Measurements from ENCODE around the gene INSYN2A.

Gene INSYN2A

DNA sequence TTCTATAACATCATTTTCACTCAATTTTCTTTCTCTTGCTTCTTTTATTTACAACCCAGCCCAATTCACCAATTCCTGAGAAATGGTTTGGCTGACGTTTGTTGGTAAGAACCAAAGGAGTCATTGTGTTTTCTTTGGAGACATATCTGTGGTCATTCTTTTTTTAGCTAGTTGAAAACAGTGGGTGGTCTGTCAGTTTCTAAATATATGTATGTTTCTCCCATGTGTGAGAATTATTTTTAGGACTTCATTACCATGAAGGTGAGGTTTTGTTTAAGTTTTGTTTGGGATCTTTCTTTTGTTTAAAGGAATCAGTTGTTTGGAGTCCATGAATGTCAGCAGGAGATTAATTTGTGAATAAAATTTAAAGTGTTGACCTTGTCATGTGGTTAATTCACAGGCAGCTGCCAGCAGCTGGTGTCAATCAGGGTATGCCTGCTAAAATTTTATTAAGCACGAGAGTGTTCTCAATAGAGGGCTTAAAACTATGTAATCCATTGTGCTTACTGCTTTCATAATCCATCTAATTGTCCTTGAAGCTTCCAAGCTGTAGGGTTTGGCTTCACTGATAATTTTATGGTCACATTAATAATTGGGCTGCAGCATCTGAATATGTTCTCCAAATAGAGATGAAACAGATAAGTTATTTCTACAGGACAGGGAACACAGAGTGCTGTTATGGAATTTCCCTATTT, 38.7 kb downstream of the INSYN2A start:
- TF ChIP-seq, protein P1, sequence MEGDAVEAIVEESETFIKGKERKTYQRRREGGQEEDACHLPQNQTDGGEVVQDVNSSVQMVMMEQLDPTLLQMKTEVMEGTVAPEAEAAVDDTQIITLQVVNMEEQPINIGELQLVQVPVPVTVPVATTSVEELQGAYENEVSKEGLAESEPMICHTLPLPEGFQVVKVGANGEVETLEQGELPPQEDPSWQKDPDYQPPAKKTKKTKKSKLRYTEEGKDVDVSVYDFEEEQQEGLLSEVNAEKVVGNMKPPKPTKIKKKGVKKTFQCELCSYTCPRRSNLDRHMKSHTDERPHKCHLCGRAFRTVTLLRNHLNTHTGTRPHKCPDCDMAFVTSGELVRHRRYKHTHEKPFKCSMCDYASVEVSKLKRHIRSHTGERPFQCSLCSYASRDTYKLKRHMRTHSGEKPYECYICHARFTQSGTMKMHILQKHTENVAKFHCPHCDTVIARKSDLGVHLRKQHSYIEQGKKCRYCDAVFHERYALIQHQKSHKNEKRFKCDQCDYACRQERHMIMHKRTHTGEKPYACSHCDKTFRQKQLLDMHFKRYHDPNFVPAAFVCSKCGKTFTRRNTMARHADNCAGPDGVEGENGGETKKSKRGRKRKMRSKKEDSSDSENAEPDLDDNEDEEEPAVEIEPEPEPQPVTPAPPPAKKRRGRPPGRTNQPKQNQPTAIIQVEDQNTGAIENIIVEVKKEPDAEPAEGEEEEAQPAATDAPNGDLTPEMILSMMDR (IDR thresholded peaks at IDR 0.05; ENCODE audit: insufficient read depth, low read depth, low read length, missing control alignments) = no peak
- no peak overlapping the region for H3K4me3 ChIP-seq (ENCODE audit: low read length)
- DNase-seq (ENCODE audit: low read depth) = no peak

DNA sequence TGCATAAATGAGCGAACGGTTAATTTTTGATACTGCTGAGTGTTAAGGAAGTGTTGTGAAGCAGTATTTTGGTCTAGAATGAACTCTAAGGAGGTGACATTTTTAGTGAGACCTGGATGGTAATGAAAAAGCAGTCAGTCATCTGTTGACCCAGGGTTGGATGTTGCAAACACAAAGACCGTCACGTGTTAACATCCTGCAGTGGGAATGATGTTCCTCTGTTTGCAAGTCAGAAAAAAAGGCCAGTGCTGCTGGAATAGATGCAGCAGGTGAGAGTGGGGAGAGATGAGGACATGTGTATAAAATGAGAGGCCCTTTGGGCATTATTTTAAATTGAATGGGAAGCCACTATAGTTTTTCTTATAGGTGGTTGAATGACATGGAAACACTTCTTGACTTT, 39.3 kb downstream of the INSYN2A start:
- H3K4me3 ChIP-seq (ENCODE audit: low read length) = no peak overlapping the region
- no peak for DNase-seq (ENCODE audit: low read depth)
- TF ChIP-seq, protein P1 (IDR thresholded peaks at IDR 0.05; ENCODE audit: insufficient read depth, low read depth, low read length, missing control alignments) = no peak

DNA sequence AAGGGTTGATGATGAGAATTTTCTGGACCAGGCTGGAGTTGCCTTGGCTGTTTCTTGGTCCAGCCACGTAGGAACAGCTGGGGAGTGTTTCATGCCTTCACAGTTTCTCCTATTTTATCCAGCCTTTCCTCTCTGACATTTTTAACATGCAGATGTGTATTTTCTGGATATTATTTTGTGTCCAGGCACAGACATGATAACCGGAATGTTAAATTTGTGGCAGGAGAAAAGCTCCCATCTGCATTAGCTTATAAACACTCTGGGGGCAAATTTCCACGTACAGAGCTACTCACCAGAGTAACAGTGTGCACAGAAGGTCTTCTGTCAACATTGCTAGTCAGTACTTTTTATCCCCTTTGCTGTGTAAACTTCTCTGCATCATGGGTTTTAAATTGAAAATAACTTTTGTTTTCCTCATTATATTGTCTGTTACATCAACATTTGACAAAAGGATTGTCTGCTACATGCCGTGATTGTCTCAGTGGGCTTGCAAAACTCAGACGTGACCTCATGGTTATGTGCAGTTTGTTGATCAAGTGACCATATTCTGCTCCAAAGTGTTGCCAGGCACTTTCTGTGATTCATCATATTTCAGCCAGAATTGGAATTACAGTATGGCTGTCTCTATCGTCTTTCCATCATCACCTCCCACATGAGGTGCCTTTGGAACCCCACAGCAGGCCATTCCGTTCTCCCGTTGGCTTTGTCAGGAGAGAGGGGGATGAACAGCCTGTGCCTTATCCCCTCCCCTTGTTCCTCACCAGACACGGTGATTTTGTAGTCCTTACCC, 41.4 kb downstream of the INSYN2A start:
- TF ChIP-seq, protein P1 (IDR thresholded peaks at IDR 0.05; ENCODE audit: insufficient read depth, low read depth, low read length, missing control alignments) = no peak
- no peak overlapping the region for H3K4me3 ChIP-seq (ENCODE audit: low read length)
- DNase-seq (ENCODE audit: low read depth) = no peak

DNA sequence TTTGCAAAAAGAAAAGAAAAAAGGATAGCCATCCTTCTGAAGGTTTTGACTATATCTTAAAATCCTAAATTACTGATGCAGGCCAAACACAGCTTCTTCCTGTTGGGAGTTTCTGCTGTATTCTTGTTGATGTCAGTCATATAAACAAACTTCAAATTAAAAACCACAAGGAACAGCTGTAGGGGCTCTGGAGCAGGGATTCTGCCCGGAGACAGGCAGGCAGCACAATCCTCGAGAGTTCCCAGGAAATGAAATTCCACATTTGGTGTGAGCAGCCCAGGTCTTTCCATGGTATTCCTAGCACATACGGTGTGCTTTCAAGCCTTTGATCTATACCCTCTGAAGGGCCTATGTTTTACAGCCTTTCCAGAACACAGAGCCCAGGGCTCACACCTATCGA, 43.2 kb downstream of the INSYN2A start:
- TF ChIP-seq, protein P1 (IDR thresholded peaks at IDR 0.05; ENCODE audit: insufficient read depth, low read depth, low read length, missing control alignments) = no peak
- DNase-seq (ENCODE audit: low read depth) = no peak

DNA sequence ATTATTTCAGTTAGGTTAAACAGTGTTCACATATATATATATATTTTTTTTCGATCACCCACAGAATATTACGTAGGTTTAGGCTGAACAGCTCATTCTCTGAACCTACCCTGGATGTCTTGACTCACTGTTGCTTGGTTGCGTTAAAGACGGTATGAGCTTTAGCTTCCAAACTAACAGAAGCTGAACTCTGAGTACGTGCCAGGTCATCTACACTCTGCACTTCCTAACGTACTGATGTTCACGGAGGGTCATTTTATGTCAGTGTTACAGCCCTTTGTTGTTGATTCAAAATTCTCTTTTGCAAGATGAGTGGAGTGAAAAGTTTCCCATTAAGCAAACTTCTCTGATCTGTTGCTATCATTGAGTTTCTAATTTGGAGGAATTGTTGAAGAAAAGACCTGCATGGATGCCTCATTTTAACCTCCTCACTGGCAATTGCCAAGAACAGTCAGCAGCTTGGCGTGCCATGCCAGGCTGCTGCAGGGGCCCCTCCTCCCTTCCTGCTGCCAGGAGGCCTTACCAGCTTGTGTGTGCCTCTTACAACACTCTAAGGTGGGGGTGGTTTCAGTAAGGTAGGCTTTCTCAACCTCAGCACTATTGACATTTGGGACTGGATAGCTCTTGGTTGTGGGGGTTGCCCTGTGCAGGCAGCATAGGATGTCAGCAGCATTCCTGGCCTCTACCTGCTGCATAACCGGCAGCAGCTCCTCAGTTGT, 44.3 kb downstream of the INSYN2A start:
- H3K4me3 ChIP-seq (ENCODE audit: low read length) = no peak overlapping the region
- peak; percentile 76 for DNase-seq (ENCODE audit: low read depth)
- TF ChIP-seq, protein P1 (IDR thresholded peaks at IDR 0.05; ENCODE audit: insufficient read depth, low read depth, low read length, missing control alignments) = no peak

More for the DNA sequence above, 43.2 kb downstream of the INSYN2A start:
- H3K4me3 ChIP-seq (ENCODE audit: low read length) = no peak overlapping the region

DNA sequence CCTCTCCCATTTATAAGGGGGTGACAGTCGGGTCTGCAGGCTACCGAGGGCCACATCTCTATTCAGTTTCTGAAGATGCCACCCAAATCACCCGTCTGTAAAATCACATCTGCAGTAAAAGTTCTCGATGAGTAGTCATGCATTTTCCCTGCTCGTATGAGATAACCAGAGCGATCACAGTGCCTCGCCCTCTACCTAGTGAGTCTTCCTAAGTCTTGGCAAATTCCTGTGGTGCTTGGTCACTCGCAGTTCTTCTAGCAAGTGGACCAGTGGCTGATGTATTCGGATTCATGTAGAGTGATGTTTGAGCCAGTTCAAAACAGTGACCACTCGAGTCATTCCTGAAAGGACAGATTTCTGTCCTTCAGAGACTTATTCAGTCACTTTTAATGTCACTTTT, 44.9 kb downstream of the INSYN2A start:
- TF ChIP-seq, protein P1 (IDR thresholded peaks at IDR 0.05; ENCODE audit: insufficient read depth, low read depth, low read length, missing control alignments) = no peak
- H3K4me3 ChIP-seq (ENCODE audit: low read length) = no peak overlapping the region
- peak; percentile 59 for DNase-seq (ENCODE audit: low read depth)
